Measurements from ENCODE around the gene CELA3A. TPM values are rescaled to one million over a fixed set of nuclear protein-coding genes. Genes with fewer than 3 reads are reported as not detected.
"Not testable (repeated sequence)": the region's sequence is repeated elsewhere in the genome, so short reads cannot be mapped to it uniquely, and the experiment has no call there.

CELA3A gene
- total RNA-seq, 2 donors from 2014 or later, result 37,316 to 51,622 TPM

- H3K36me3 ChIP-seq (replicated peaks in 1 of 2; ENCODE audit: insufficient read depth in 1 of 2, low read depth in 2 of 2); intact Hi-C loops (cut with DNase I); H3K9me3 ChIP-seq; H3K27me3 ChIP-seq: not testable (repeated sequence)
- ATAC-seq, result peak; percentile 62
- Histone ChIP-seq H3K4me1 (peaks cover 37% of the 10 kb centered on the region), H3K27ac (peak within 1 kb of the TSS; percentile 92 to 97 (median 94)), H3K4me3 (peak within 1 kb of the TSS; percentile 5 to 24)
- TF ChIP-seq POLR2A (IDR thresholded peaks at IDR 0.05) (peak; percentile 52 to 91 (median 90)), CTCF (IDR thresholded peaks at IDR 0.05) (peak in 1 of 7 experiments; percentile 13)
- 43 to 45% methylated on average over 9 of the region's 9 CpGs for WGBS, 2 donors
- peak; percentile 92 to 96 (median 96) for DNase-seq
Observed at GRCh38 chr1:21976703-21977239, 24.7 kb upstream of the CELA3A start, which contains the start of gene CELA3B. Gene CELA3B (plus strand): TSS chr1:21977022. CDS start chr1:21977040, 18 bp downstream.

GRCh38 chr1:21978209-21978608, 23.2 kb upstream of the CELA3A start:
- ATAC-seq; H3K9me3 ChIP-seq; intact Hi-C loops (cut with DNase I); H3K36me3 ChIP-seq (replicated peaks in 1 of 2; ENCODE audit: insufficient read depth in 1 of 2, low read depth in 2 of 2); H3K27me3 ChIP-seq: not testable (repeated sequence)
- peaks cover 43% of the 10 kb centered on the region for H3K4me1 ChIP-seq
- 30 to 40% methylated on average over 10 to 11 of the region's 11 CpGs for WGBS, 2 donors
- DNase-seq, result peak in 3 of 4 donors; percentile 40 to 48 (median 47)
- peak; percentile 36 to 73 (median 50) for TF ChIP-seq POLR2A (IDR thresholded peaks at IDR 0.05)
- peak overlapping the region; percentile 87 to 97 (median 92) for H3K27ac ChIP-seq
- peak overlapping the region; percentile 25 to 36 for H3K4me3 ChIP-seq

- H3K9me3 ChIP-seq, result not testable (repeated sequence)
Observed at GRCh38 chr1:21980515-21981220, 20.8 kb upstream of the CELA3A start.

GRCh38 chr1:21981253-21981652, 20.2 kb upstream of the CELA3A start:
- peak overlapping the region in 2 of 4 donors; percentile 61 to 62 for H3K27ac ChIP-seq
- WGBS, 2 donors, result 38% methylated on average over 2 of the region's 4 CpGs; no CpG with 5 or more reads in 1 of the 2 donors
- peak; percentile 65 to 82 (median 76) for DNase-seq
- peaks cover 22% of the 10 kb centered on the region for H3K4me1 ChIP-seq
- H3K27me3 ChIP-seq; ATAC-seq; H3K4me3 ChIP-seq; H3K9me3 ChIP-seq; intact Hi-C loops (cut with DNase I); H3K36me3 ChIP-seq (replicated peaks in 1 of 2; ENCODE audit: insufficient read depth in 1 of 2, low read depth in 2 of 2): not testable (repeated sequence)

More at GRCh38 chr1:21980515-21981220, 20.8 kb upstream of the CELA3A start:
- ATAC-seq; intact Hi-C loops (cut with DNase I); H3K27me3 ChIP-seq; H3K36me3 ChIP-seq (replicated peaks in 1 of 2; ENCODE audit: insufficient read depth in 1 of 2, low read depth in 2 of 2): not testable (repeated sequence)
- peak in 3 of 4 donors; percentile 55 to 68 (median 60) for DNase-seq
- Histone ChIP-seq H3K27ac (peak overlapping the region; percentile 22 to 62 (median 56)), H3K4me1 (peaks cover 28% of the 10 kb centered on the region), H3K4me3 (peak overlapping the region in 1 of 2 donors; percentile 21)
- WGBS, 2 donors, result 20 to 27% methylated on average over 1 to 10 of the region's 21 CpGs
- TF ChIP-seq POLR2A (IDR thresholded peaks at IDR 0.05), result peak; percentile 25 to 53 (median 43)

- intact Hi-C loops (cut with DNase I); H3K27me3 ChIP-seq; H3K36me3 ChIP-seq (replicated peaks in 1 of 2; ENCODE audit: insufficient read depth in 1 of 2, low read depth in 2 of 2); H3K9me3 ChIP-seq; ATAC-seq; H3K4me3 ChIP-seq: not testable (repeated sequence)
- peak in 3 of 7 experiments; percentile 15 to 25 (median 21) for TF ChIP-seq CTCF (IDR thresholded peaks at IDR 0.05)
- TF ChIP-seq POLR2A (IDR thresholded peaks at IDR 0.05), result peak in 2 of 3 donors; percentile 28 to 59
- peaks cover 21% of the 10 kb centered on the region for H3K4me1 ChIP-seq
- WGBS, 2 donors, result 40 to 46% methylated on average over 6 of the region's 6 CpGs
- H3K27ac ChIP-seq, result peak overlapping the region in 3 of 4 donors; percentile 53 to 62 (median 61)
- DNase-seq, result peak in 3 of 4 donors; percentile 44 to 54 (median 52)
Observed at GRCh38 chr1:21982122-21982521, 19.3 kb upstream of the CELA3A start.

- H3K4me1 ChIP-seq, result peaks cover 21% of the 10 kb centered on the region
- H3K9me3 ChIP-seq; H3K4me3 ChIP-seq; H3K36me3 ChIP-seq (replicated peaks in 1 of 2; ENCODE audit: insufficient read depth in 1 of 2, low read depth in 2 of 2); H3K27me3 ChIP-seq; intact Hi-C loops (cut with DNase I); ATAC-seq: not testable (repeated sequence)
- H3K27ac ChIP-seq, result peak overlapping the region in 1 of 4 donors; percentile 34
- DNase-seq, result peak in 3 of 4 donors; percentile 35 to 55 (median 42)
- WGBS, 2 donors, result 36 to 72% methylated on average over 2 to 5 of the region's 15 CpGs
Observed at GRCh38 chr1:21983539-21983938, 17.9 kb upstream of the CELA3A start.
